H1 (cell line): Measurements from ENCODE around the gene IFNL3. TPM values are rescaled to one million over a fixed set of nuclear protein-coding genes. Genes with fewer than 3 reads are reported as not detected.
A peak's percentile ranks its signal among the peaks of the same experiment; 100 is the strongest.

Experiments used
- CTCF ChIA-PET: fragments of 300-600 bp; sonication (Branson Sonifier 250); formaldehyde crosslinking; loops from one replicate; lab custom pipeline; 2021; ENCODE audit not compliant: partially characterized antibody; lab: Charles Lee
- POLR2A ChIA-PET: fragments of 300-600 bp; sonication (Branson Sonifier 250); formaldehyde crosslinking; loops from one replicate; lab custom pipeline; 2021; ENCODE audit warnings: inconsistent platforms; ENCODE audit not compliant: partially characterized antibody; lab: Charles Lee
- DNase-seq, 2 experiments: peaks; one replicate each; pipeline versions ENCODE4 v3.0.0 to v3.0.0-alpha.2; 2010 to 2022; ENCODE audit warnings: low spot score in 2 of 2, low read depth in 1 of 2, mixed read lengths in 1 of 2
- FAIRE-seq: peaks from 2 replicates; lab custom pipeline; 2011; peaks lifted over from hg19 to GRCh38; lab: Jason Lieb, UNC
- H2AFZ ChIP-seq: 2 replicates; pipeline ENCODE4 v1.8.1; 2012; ENCODE audit warnings: low read length, inconsistent platforms
- H2AK5ac ChIP-seq: 2 replicates; pipeline ENCODE4 v1.6.1; 2013; ENCODE audit warnings: low read depth, low read length
- H2BK120ac ChIP-seq: replicated peaks from 2 replicates; pipeline ENCODE3; 2013; ENCODE audit warnings: low read depth, low read length, inconsistent platforms
- H2BK12ac ChIP-seq: 2 replicates; pipeline ENCODE4 v1.6.1; 2013; ENCODE audit warnings: low read depth, low read length
- H2BK15ac ChIP-seq: 2 replicates; pipeline ENCODE4 v1.6.1; 2013; ENCODE audit warnings: low read length
- H2BK20ac ChIP-seq: 2 replicates; pipeline ENCODE4 v1.6.1; 2013; ENCODE audit warnings: low read length
- H2BK5ac ChIP-seq: 2 replicates; pipeline ENCODE4 v1.6.1; 2013; ENCODE audit warnings: low read depth, low read length
- H3K14ac ChIP-seq: 2 replicates; pipeline ENCODE4 v1.6.1; 2013; ENCODE audit warnings: inconsistent platforms; ENCODE audit not compliant: insufficient read length
- H3K18ac ChIP-seq: 2 replicates; pipeline ENCODE4 v1.6.1; 2013; ENCODE audit warnings: low read length; ENCODE audit errors: extremely low read depth
- H3K23ac ChIP-seq: 2 replicates; pipeline ENCODE4 v1.6.1; 2013; ENCODE audit warnings: inconsistent platforms; ENCODE audit not compliant: insufficient read length
- H3K23me2 ChIP-seq: 2 replicates; pipeline ENCODE4 v1.6.1; 2013; ENCODE audit warnings: low read depth, low read length
- H3K27ac ChIP-seq: 2 replicates; pipeline ENCODE4 v1.6.1; 2011; ENCODE audit warnings: low read depth, low read length, inconsistent platforms
- H3K27me3 ChIP-seq, 4 experiments: replicated peaks in 1 of 4; 1 replicate in 1 of 4; 2 replicates in 3 of 4; pipeline versions ENCODE4 v1.6.1 to v1.8.1; 2011 to 2013; ENCODE audit warnings: low read length in 3 of 4, mild to moderate bottlenecking in 3 of 4, inconsistent platforms in 2 of 4, mixed read lengths in 2 of 4, moderate library complexity in 1 of 4; ENCODE audit not compliant: control insufficient read depth in 3 of 4, insufficient read depth in 3 of 4; ENCODE audit errors: extremely low read depth in 1 of 4
- H3K36me3 ChIP-seq, 4 experiments: 2 replicates each; pipeline versions ENCODE4 v1.6.1 to v1.8.1; 2011 to 2013; ENCODE audit warnings: mild to moderate bottlenecking in 4 of 4, low read length in 3 of 4, moderate library complexity in 2 of 4, control low read depth in 1 of 4, inconsistent platforms in 1 of 4; ENCODE audit not compliant: insufficient read depth in 4 of 4, control insufficient read depth in 2 of 4
- H3K4ac ChIP-seq: replicated peaks from 2 replicates; pipeline ENCODE3; 2013; ENCODE audit warnings: low read length, low read depth, mixed read lengths, inconsistent platforms; ENCODE audit not compliant: insufficient read length
- H3K4me1 ChIP-seq, 4 experiments: replicated peaks in 1 of 4; 1 replicate in 1 of 4; 2 replicates in 3 of 4; pipeline versions ENCODE4 v1.6.1 to v1.8.1; 2011 to 2013; ENCODE audit warnings: low read length in 3 of 4, inconsistent platforms in 2 of 4, mixed read lengths in 1 of 4; ENCODE audit not compliant: insufficient read depth in 4 of 4, control insufficient read depth in 3 of 4
- H3K4me2 ChIP-seq, 2 experiments: 2 replicates each; pipeline versions ENCODE4 v1.6.1 to v1.8.1; 2011 to 2013; ENCODE audit warnings: low read depth in 2 of 2, low read length in 2 of 2, control low read depth in 1 of 2, inconsistent platforms in 1 of 2, mild to moderate bottlenecking in 1 of 2; ENCODE audit not compliant: insufficient read depth in 1 of 2
- H3K4me3 ChIP-seq, 4 experiments: fragments of 200-600, 300-600 bp in 1 of 4; sonication (generic), shearing (Covaris generic), sonication (Bioruptor Twin) in 1 of 4; 2 replicates each; pipeline versions ENCODE4 v1.5.1 to v1.8.1; 2011 to 2016; ENCODE audit warnings: low read length in 4 of 4, low read depth in 3 of 4, control low read depth in 2 of 4, inconsistent platforms in 2 of 4, mild to moderate bottlenecking in 2 of 4, mixed read lengths in 1 of 4, moderate library complexity in 1 of 4; ENCODE audit not compliant: insufficient read depth in 2 of 4; ENCODE audit errors: extremely low read depth in 1 of 4
- H3K56ac ChIP-seq: replicated peaks from 2 replicates; pipeline ENCODE3; 2013; ENCODE audit warnings: low read depth, mild to moderate bottlenecking, mixed read lengths, low read length, inconsistent platforms; ENCODE audit not compliant: insufficient read length
- H3K79me1 ChIP-seq: 2 replicates; pipeline ENCODE4 v1.6.1; 2013; ENCODE audit warnings: low read depth, low read length, control low read depth
- H3K79me2 ChIP-seq, 2 experiments: 2 replicates each; pipeline versions ENCODE4 v1.6.1 to v1.8.1; 2012 to 2013; ENCODE audit warnings: low read length in 2 of 2, mild to moderate bottlenecking in 2 of 2, inconsistent platforms in 1 of 2; ENCODE audit not compliant: insufficient read depth in 2 of 2, control insufficient read depth in 1 of 2
- H3K9ac ChIP-seq, 4 experiments: replicated peaks in 1 of 4; 1 replicate in 1 of 4; 2 replicates in 3 of 4; pipeline versions ENCODE4 v1.6.1 to v1.8.1; 2011 to 2013; ENCODE audit warnings: low read depth in 3 of 4, low read length in 3 of 4, control low read depth in 2 of 4, mild to moderate bottlenecking in 2 of 4, moderate library complexity in 2 of 4, inconsistent platforms in 1 of 4; ENCODE audit errors: extremely low read depth in 1 of 4
- H3K9me3 ChIP-seq, 2 experiments: 2 replicates each; pipeline versions ENCODE4 v1.6.1 to v1.8.1; 2012 to 2013; ENCODE audit warnings: mild to moderate bottlenecking in 2 of 2, moderate library complexity in 2 of 2, control low read depth in 1 of 2, inconsistent platforms in 1 of 2, low read depth in 1 of 2, low read length in 1 of 2, mixed read lengths in 1 of 2; ENCODE audit not compliant: insufficient read depth in 2 of 2
- H4K20me1 ChIP-seq, 2 experiments: replicated peaks in 1 of 2; 2 replicates each; pipeline versions ENCODE3 to v1.8.1; 2011 to 2013; ENCODE audit warnings: inconsistent platforms in 2 of 2, low read length in 2 of 2, mild to moderate bottlenecking in 1 of 2; ENCODE audit not compliant: insufficient read depth in 2 of 2, control insufficient read depth in 1 of 2
- H4K5ac ChIP-seq: 2 replicates; pipeline ENCODE4 v1.6.1; 2013; ENCODE audit warnings: low read length, low read depth, mixed read lengths, inconsistent platforms; ENCODE audit not compliant: insufficient read length
- H4K8ac ChIP-seq: 2 replicates; pipeline ENCODE4 v1.8.0; 2013; ENCODE audit warnings: mild to moderate bottlenecking, moderate library complexity, low read length, inconsistent platforms; ENCODE audit not compliant: insufficient read depth; ENCODE audit errors: extremely low read depth
- H4K91ac ChIP-seq: replicated peaks from 2 replicates; pipeline ENCODE3; 2013; ENCODE audit warnings: low read length, mixed read lengths, inconsistent platforms; ENCODE audit not compliant: insufficient read length
- ATF3 ChIP-seq: IDR thresholded peaks from 2 replicates; pipeline ENCODE4 v1.6.1; 2011; ENCODE audit warnings: low read depth, mild to moderate bottlenecking, low read length; ENCODE audit not compliant: insufficient read depth
- RNF2 ChIP-seq: fragments of 200-900, 300-1000 bp; sonication (generic); IDR thresholded peaks from 2 replicates; pipeline ENCODE4 v1.7.1; 2016; ENCODE audit warnings: borderline replicate concordance, low read depth, mild to moderate bottlenecking, antibody characterized with exemption, low read length; ENCODE audit not compliant: poor library complexity, severe bottlenecking; ENCODE audit errors: missing control alignments
- SP1 ChIP-seq: IDR thresholded peaks from 2 replicates; pipeline ENCODE4 v1.6.1; 2011; ENCODE audit warnings: low read depth, low read length
- USF2 ChIP-seq: IDR thresholded peaks from 2 replicates; pipeline ENCODE4 v1.6.1; 2011; ENCODE audit warnings: low read length, improper control_type of control experiment
- WGBS, 2 experiments: shearing (Covaris generic) in 1 of 2; methylation state at CpG; one replicate each; pipeline versions ENCODE4 v1.1.6 to v1.1.7; 2013 to 2015; ENCODE audit warnings: low lambda C conversion rate in 2 of 2, mixed read lengths in 2 of 2, inconsistent platforms in 1 of 2, low coverage in 1 of 2, missing lambda C conversion rate in 1 of 2; ENCODE audit not compliant: insufficient replicate concordance in 2 of 2, insufficient coverage in 1 of 2, insufficient read length in 1 of 2; ENCODE audit errors: extremely low coverage in 1 of 2, missing lambda C conversion rate in 1 of 2; 5-methylcytosine and 5-hydroxymethylcytosine counted together
- polyA plus RNA-seq, 7 experiments: library from polyadenylated mRNA; depleted of rRNA in 3 of 7; stranded (reverse) in 5 of 7; unstranded in 2 of 7; fragments of >200 nt in 5 of 7; fragments of 200-250 nt in 2 of 7; gene quantifications; 1 replicate in 5 of 7; 2 replicates in 1 of 7; 4 replicates in 1 of 7; pipeline versions ENCODE4 v1.2.1 to v1.2.3, GENCODE V29; 2011 to 2013; ENCODE audit warnings: missing spikeins in 2 of 7, mixed read lengths in 2 of 7
- total RNA-seq: library from RNA; stranded (reverse); fragmentation: NEBNext Ultra II Directional; extraction: Animal tissue kit (Norgen Biotek cat#: 25700); gene quantifications from 2 replicates; pipeline ENCODE4 v1.2.1, GENCODE V29; 2021

IFNL3 gene
- total and polyA plus RNA-seq, 2 of the 8 experiments (the other 6 are each of a cell fraction or from before 2014, with no cell fraction given) = 0.11 TPM; not detected in 1

GRCh38 chr19:39193803-39194202, 51.0 kb downstream of the IFNL3 start:
- CTCF ChIA-PET = interaction anchor here (0.6 to 7.1 kb wide), 5 partner anchors 11 to 436 kb away, joined by 3 to 53 read pairs (median 3); no protein-coding TSS in a partner anchor
- TF ChIP-seq ATF3 = no peak
- no peak for TF ChIP-seq RNF2
- TF ChIP-seq USF2 = no peak
- no peak for TF ChIP-seq SP1

More at GRCh38 chr19:39193803-39194202, 51.0 kb downstream of the IFNL3 start:
- Histone ChIP-seq H2BK12ac (0 out of 2 replicates have a peak overlapping the region, but pooled peaks have one; percentile 80), H3K56ac (no peak overlapping the region), H3K23me2 (peaks cover 8% of the 10 kb centered on the region; the same call in 1 of the 2 replicates), H3K4me1 (peaks cover 0 to 9% (median 8%) of the 10 kb centered on the region in 4 experiments; a peak in 6 of 7 replicates), H3K23ac (no peak overlapping the region), H3K27ac (no peak overlapping the region), H3K14ac (no peak overlapping the region), H2BK5ac (no peak overlapping the region), H4K5ac (no peak overlapping the region), H3K4ac (no peak overlapping the region), H3K27me3 (peaks cover 11 to 25% (median 21%) of the 10 kb centered on the region in 4 experiments), H2BK120ac (no peak overlapping the region), H2AFZ (no peak overlapping the region), H3K18ac (no peak overlapping the region), H2BK15ac (peak overlapping the region; percentile 88; the same call in 1 of the 2 replicates), H2BK20ac (0 out of 2 replicates have a peak overlapping the region, but pooled peaks have one; percentile 48), H4K8ac (no peak overlapping the region), H3K4me3 (no peak overlapping the region), H3K4me2 (no peak overlapping the region), H3K79me2 (no peaks in the 10 kb centered on the region), H3K9me3 (no peaks in the 10 kb centered on the region), H3K36me3 (no peaks in the 10 kb centered on the region), H3K79me1 (no peaks in the 10 kb centered on the region), H2AK5ac (peak overlapping the region; percentile 95; the same call in 1 of the 2 replicates), H3K9ac (0 out of 7 replicates have a peak overlapping the region, but pooled peaks of 1 of the 4 experiments have one; percentile 37), H4K20me1 (peaks cover 0 to 2% of the 10 kb centered on the region in 2 experiments), H4K91ac (peak overlapping the region; percentile 55)
- DNase-seq (no peak), FAIRE-seq (no peak)
- 62% methylated on average over 8 of the region's 8 CpGs; no CpG with 5 or more reads in 1 of the 2 experiments for WGBS, 2 experiments
- POLR2A ChIA-PET = no interaction called here
